ENCODE measurements around the gene POLR2A.

Gene POLR2A

GRCh38 chr17:7538891-7539545 lies 54.9 kb downstream of the POLR2A start:
- no peak for TF ChIP-seq CTCF (conservative IDR thresholded peaks at IDR 0.05; ENCODE audit: low read length)
- no peak overlapping the region for H3K4me3 ChIP-seq (ENCODE audit: low read length)
- no peak for DNase-seq (ENCODE audit: low read depth)

DNA sequence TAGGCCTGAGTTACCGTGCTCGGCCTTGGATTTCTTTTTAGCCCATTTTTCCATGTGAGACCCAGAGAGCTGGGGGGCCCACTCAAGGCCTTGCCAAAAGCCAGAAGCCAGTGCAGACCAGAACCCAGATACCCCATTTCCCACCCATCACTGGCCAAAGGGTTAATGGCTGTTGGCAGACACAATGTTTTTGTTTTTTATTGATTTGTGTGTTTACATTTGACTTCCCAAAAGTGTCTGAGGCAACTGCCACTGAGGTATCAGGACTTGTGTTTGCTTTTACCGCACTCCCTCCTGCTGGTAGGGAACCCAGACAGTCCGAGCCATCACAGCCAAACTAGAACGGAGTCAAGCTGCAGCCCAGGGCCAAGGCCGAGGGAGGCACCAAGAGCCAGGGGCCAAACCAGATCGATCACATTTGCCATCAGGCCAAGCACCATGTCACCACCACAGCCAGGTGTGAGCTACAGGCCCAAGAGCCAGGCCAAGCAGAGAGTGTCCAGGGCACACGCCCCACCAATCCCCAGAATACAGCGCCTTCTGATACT lies 57.0 kb downstream of the POLR2A start:
- no peak overlapping the region for H3K4me3 ChIP-seq (ENCODE audit: low read length)
- DNase-seq (ENCODE audit: low read depth), result no peak
- no peak for TF ChIP-seq CTCF (conservative IDR thresholded peaks at IDR 0.05; ENCODE audit: low read length)

GRCh38 chr17:7544911-7545310 lies 60.7 kb downstream of the POLR2A start:
- no peak for TF ChIP-seq CTCF (conservative IDR thresholded peaks at IDR 0.05; ENCODE audit: low read length)
- no peak overlapping the region for H3K4me3 ChIP-seq (ENCODE audit: low read length)
- no peak for DNase-seq (ENCODE audit: low read depth)

DNA sequence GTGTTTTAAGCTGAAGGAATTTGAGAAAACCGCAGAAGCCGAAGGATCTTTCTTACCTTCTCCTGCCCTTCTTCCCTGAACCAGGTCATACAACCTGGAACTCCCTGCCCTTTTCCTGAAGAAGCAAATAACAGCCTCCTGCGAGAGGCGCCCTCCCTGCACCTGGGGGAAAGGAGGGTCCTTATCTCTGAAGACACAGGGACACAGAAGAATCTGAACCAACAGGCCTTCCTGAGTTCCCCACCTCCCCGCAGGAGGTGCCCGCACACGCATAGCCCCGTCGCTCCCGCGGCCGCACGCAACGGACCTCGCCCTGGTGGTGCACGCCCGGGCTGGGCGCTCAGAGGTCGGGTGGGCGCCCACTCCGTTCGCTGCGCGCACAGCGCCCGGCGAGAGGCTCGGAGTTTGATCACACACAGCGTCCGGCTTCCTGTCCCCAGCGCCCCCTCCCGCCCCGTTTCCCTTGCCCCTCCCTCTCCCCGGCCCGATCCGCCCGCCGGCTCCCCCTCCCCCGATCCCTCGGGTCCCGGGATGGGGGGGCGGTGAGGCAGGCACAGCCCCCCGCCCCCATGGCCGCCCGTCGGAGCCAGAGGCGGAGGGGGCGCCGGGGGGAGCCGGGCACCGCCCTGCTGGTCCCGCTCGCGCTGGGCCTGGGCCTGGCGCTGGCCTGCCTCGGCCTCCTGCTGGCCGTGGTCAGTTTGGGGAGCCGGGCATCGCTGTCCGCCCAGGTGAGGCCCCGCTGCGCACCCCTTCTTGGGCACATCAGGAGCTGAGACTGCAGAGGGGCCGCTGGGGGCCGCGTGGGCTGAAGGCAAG lies 64.6 kb downstream of the POLR2A start, which contains the start of gene TNFSF12:
Gene TNFSF12, plus strand, starts transcription at position 474 of the 816 bp plus-strand sequence. Its CDS starts 96 bp downstream, at position 570.
- peak; percentile 28 for DNase-seq (ENCODE audit: low read depth)
- no peak; the same call in 1 of the 2 replicates for TF ChIP-seq CTCF (conservative IDR thresholded peaks at IDR 0.05; ENCODE audit: low read length)
- H3K4me3 ChIP-seq (ENCODE audit: low read length), result peak within 1 kb of the TSS; percentile 74
